Right lobe of liver (tissue), 4 donors: ENCODE results near the gene KDM7A.

Source experiments
- POLR2A ChIP-seq: fragments of 450-650 bp; IDR thresholded peaks from one replicate; pipeline ENCODE4 v1.6.1; 2017; ENCODE audit warnings: antibody characterized with exemption, mild to moderate bottlenecking
- TF ChIP-seq, protein P1 (sequence below), 4 donors: fragments of 200-600 bp in 3 of 4; fragments of 450-650 bp in 1 of 4; IDR thresholded peaks; one replicate each; pipeline versions ENCODE4 v1.5.1 to v1.8.0; 2016 to 2022; ENCODE audit warnings: antibody characterized with exemption in 4 of 4, mild to moderate bottlenecking in 2 of 4
- donor health status: DM: no; HTN: no; CAD: no.
- donor health status: DM: no; HTN: no; CAD: no.
- donor health status: DM: no; HTN: yes; CAD: no.

DNA sequence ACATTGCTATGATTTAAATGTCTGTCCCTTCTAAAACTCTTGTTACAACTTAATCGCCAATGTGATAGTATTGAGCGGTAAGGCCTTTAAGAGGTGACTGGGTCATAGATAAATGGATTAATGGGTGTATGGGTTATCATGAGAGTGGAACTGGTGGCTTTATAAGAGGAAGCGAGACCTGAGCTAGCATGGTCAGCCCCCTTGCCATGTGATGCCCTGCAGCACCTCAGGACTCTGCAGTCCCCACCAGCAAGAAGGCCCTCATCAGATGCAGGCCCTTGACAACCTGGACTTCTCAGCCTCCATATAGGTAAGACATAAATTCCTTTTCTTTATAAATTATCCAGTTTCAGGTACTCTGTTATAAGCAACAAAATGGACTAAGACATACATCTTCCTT lies 129.6 kb downstream of the KDM7A start:
- TF ChIP-seq, protein P1, sequence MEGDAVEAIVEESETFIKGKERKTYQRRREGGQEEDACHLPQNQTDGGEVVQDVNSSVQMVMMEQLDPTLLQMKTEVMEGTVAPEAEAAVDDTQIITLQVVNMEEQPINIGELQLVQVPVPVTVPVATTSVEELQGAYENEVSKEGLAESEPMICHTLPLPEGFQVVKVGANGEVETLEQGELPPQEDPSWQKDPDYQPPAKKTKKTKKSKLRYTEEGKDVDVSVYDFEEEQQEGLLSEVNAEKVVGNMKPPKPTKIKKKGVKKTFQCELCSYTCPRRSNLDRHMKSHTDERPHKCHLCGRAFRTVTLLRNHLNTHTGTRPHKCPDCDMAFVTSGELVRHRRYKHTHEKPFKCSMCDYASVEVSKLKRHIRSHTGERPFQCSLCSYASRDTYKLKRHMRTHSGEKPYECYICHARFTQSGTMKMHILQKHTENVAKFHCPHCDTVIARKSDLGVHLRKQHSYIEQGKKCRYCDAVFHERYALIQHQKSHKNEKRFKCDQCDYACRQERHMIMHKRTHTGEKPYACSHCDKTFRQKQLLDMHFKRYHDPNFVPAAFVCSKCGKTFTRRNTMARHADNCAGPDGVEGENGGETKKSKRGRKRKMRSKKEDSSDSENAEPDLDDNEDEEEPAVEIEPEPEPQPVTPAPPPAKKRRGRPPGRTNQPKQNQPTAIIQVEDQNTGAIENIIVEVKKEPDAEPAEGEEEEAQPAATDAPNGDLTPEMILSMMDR (IDR thresholded peaks at IDR 0.05): no peak
- TF ChIP-seq POLR2A: no peak
